22Rv1 (cell line): ENCODE results near the gene SUCLG2.

Experiments used
- CTCF ChIP-seq: fragments of 450-650 bp; IDR thresholded peaks from 2 replicates; pipeline ENCODE4 v1.5.1; 2017; ENCODE audit warnings: mild to moderate bottlenecking
- ZFX ChIP-seq: fragments of 450-650 bp; IDR thresholded peaks from 2 replicates; pipeline ENCODE4 v1.6.1; 2017; ENCODE audit warnings: antibody characterized with exemption, borderline replicate concordance

DNA sequence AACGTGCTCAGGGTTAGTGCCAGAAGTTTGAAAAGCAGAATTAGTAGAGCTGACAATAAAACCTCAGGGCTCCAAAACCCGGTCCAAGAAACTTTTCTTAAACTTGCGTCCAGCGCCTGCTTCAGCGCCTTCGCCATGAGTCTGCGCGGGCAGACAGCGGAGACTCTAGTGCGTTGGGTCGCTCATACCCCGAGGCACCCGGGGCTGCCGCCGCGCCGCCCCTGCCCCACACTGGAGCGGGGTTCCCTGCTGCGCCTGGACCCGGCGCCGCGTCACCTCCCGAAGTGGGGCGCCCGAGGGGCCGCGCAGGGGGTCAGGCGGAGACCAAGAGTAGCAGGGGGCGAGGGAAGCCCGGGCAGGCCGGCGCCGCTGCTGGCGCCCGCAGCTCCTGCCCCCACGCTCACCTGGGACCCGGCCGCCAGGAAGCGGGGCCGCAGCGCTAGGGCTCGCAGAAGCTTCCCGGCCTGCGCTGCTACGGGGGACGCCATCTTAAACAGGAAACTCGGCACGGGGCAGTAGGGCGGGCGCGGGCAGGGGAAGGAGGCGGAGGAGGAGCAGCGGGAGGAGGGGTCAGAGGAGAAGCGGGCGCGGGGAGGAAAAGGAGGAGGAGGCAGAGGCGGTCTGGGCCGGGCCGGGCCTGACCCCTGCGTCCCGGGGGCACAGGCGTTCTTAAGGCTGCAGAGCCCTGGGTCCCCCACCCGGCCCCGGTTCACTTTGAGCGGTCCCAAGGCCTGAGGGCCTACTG, at the start of gene SUCLG2:
- TF ChIP-seq CTCF (no peak), ZFX (no peak)
